PFSK-1 (cell line): Measurements from ENCODE around the gene PROC.

ENCODE experiments used
- FOXP2 ChIP-seq: optimal IDR thresholded peaks from 2 replicates; pipeline ENCODE3; 2011; ENCODE audit warnings: borderline replicate concordance, control low read depth, inconsistent platforms; ENCODE audit not compliant: insufficient read depth; ENCODE audit errors: extremely low read length, extremely low read depth
- POLR2AphosphoS5 ChIP-seq: IDR thresholded peaks from 2 replicates; pipeline ENCODE4 v1.6.1; 2012; ENCODE audit warnings: low read depth, mild to moderate bottlenecking, control low read depth, low read length, moderate library complexity
- REST ChIP-seq, 2 experiments: IDR thresholded peaks; 2 replicates each; pipeline versions ENCODE4 v1.6.1 to v1.8.0; 2011 to 2012; ENCODE audit warnings: low read depth in 2 of 2, low read length in 2 of 2, control low read depth in 1 of 2, inconsistent platforms in 1 of 2, mild to moderate bottlenecking in 1 of 2, moderate library complexity in 1 of 2; ENCODE audit not compliant: insufficient read depth in 1 of 2
- SIN3A ChIP-seq: IDR thresholded peaks from 2 replicates; pipeline ENCODE4 v1.6.1; 2012; ENCODE audit warnings: mild to moderate bottlenecking, low read length, moderate library complexity, borderline replicate concordance; ENCODE audit not compliant: insufficient read depth
- TAF1 ChIP-seq: IDR thresholded peaks from 2 replicates; pipeline ENCODE4 v1.6.1; 2012; ENCODE audit warnings: low read length, control low read depth, borderline replicate concordance; ENCODE audit not compliant: insufficient read depth

Gene PROC

GRCh38 chr2:127424598-127425520 lies 6.6 kb downstream of the PROC start:
- no peak for TF ChIP-seq REST (IDR thresholded peaks at IDR 0.05; ENCODE audit: insufficient read depth in 1 of 2, low read depth in 2 of 2, low read length in 2 of 2)
- TF ChIP-seq SIN3A = no peak
- no peak for TF ChIP-seq TAF1
- no peak for TF ChIP-seq FOXP2
- TF ChIP-seq POLR2AphosphoS5 = no peak

GRCh38 chr2:127425540-127426490 lies 7.6 kb downstream of the PROC start:
- TF ChIP-seq SIN3A (no peak), TAF1 (no peak), REST (IDR thresholded peaks at IDR 0.05; ENCODE audit: insufficient read depth in 1 of 2, low read depth in 2 of 2, low read length in 2 of 2) (no peak), FOXP2 (no peak), POLR2AphosphoS5 (no peak)

- TF ChIP-seq POLR2AphosphoS5 (no peak), SIN3A (no peak)
These were observed 8.5 kb downstream of the PROC start for GRCh38 chr2:127426501-127427354.

GRCh38 chr2:127427376-127428056 lies 9.3 kb downstream of the PROC start:
- no peak for TF ChIP-seq TAF1
- no peak for TF ChIP-seq POLR2AphosphoS5
- TF ChIP-seq FOXP2 = no peak
- TF ChIP-seq SIN3A = no peak
- TF ChIP-seq REST (IDR thresholded peaks at IDR 0.05; ENCODE audit: insufficient read depth in 1 of 2, low read depth in 2 of 2, low read length in 2 of 2) = no peak
